Measurements from ENCODE around the gene APOC3. TPM values are rescaled to one million over a fixed set of nuclear protein-coding genes. Genes with fewer than 3 reads are reported as not detected.

The APOC3 gene
- total and polyA plus RNA-seq, 2 donors (not counting 1 experiment from before 2014, with no cell fraction given), result not detected

- Histone ChIP-seq H4K20me1 (ENCODE audit: control insufficient read depth, extremely low read depth, insufficient read depth, low read length) (no peaks in the 10 kb centered on the region), H3K4me1 (ENCODE audit: control insufficient read depth, extremely low read depth, insufficient read depth, low read length) (no peaks in the 10 kb centered on the region), H2AFZ (ENCODE audit: low read length) (no peak overlapping the region), H3K9ac (ENCODE audit: insufficient read depth, low read length) (no peak overlapping the region), H3K9me3 (ENCODE audit: control insufficient read depth, insufficient read depth, low read depth, low read length) (no peaks in the 10 kb centered on the region), H3K27me3 (ENCODE audit: control insufficient read depth, insufficient read depth, low read length) (no peaks in the 10 kb centered on the region), H3K4me2 (ENCODE audit: extremely low read depth, insufficient read depth, low read length) (no peak overlapping the region), H3K79me2 (ENCODE audit: control insufficient read depth, insufficient read depth, low read length) (no peaks in the 10 kb centered on the region), H3K36me3 (ENCODE audit: control insufficient read depth, insufficient read depth, low read length) (peaks cover 9% of the 10 kb centered on the region), H3K27ac (ENCODE audit: insufficient read depth, low read length) (no peak overlapping the region), H3K4me3 (replicated peaks in 1 of 4; ENCODE audit: control extremely low read depth in 1 of 4, insufficient read depth in 1 of 4, low read depth in 3 of 4, low read length in 4 of 4) (no peak overlapping the region)
- TF ChIP-seq EZH2 (IDR thresholded peaks at IDR 0.05; ENCODE audit: low read length, missing control alignments) (no peak), CTCF (conservative IDR thresholded peaks at IDR 0.05 in 1 of 2, IDR thresholded peaks at IDR 0.05 in 1 of 2; ENCODE audit: low read depth in 1 of 2, low read length in 2 of 2) (no peak)
- no peak for DNase-seq (ENCODE audit: low read depth in 2 of 2)
Observed at GRCh38 chr11:116844722-116845121, 15.0 kb downstream of the APOC3 start.

GRCh38 chr11:116847612-116848011, 17.9 kb downstream of the APOC3 start:
- H3K9me3 ChIP-seq (ENCODE audit: control insufficient read depth, insufficient read depth, low read depth, low read length), result no peaks in the 10 kb centered on the region
- H3K9ac ChIP-seq (ENCODE audit: insufficient read depth, low read length), result no peak overlapping the region
- peaks cover 9% of the 10 kb centered on the region for H3K36me3 ChIP-seq (ENCODE audit: control insufficient read depth, insufficient read depth, low read length)
- no peak overlapping the region for H2AFZ ChIP-seq (ENCODE audit: low read length)
- H3K4me1 ChIP-seq (ENCODE audit: control insufficient read depth, extremely low read depth, insufficient read depth, low read length), result peaks cover 6% of the 10 kb centered on the region
- TF ChIP-seq CTCF (conservative IDR thresholded peaks at IDR 0.05 in 1 of 2, IDR thresholded peaks at IDR 0.05 in 1 of 2; ENCODE audit: low read depth in 1 of 2, low read length in 2 of 2) (no peak), EZH2 (IDR thresholded peaks at IDR 0.05; ENCODE audit: low read length, missing control alignments) (no peak)
- no peak overlapping the region for H3K4me3 ChIP-seq (replicated peaks in 1 of 4; ENCODE audit: control extremely low read depth in 1 of 4, insufficient read depth in 1 of 4, low read depth in 3 of 4, low read length in 4 of 4)
- H3K4me2 ChIP-seq (ENCODE audit: extremely low read depth, insufficient read depth, low read length), result no peak overlapping the region
- H3K27ac ChIP-seq (ENCODE audit: insufficient read depth, low read length), result no peak overlapping the region
- no peaks in the 10 kb centered on the region for H3K79me2 ChIP-seq (ENCODE audit: control insufficient read depth, insufficient read depth, low read length)
- H3K27me3 ChIP-seq (ENCODE audit: control insufficient read depth, insufficient read depth, low read length), result no peaks in the 10 kb centered on the region
- no peaks in the 10 kb centered on the region for H4K20me1 ChIP-seq (ENCODE audit: control insufficient read depth, extremely low read depth, insufficient read depth, low read length)
- no peak for DNase-seq (ENCODE audit: low read depth in 2 of 2)

GRCh38 chr11:116849060-116849459, 19.4 kb downstream of the APOC3 start:
- no peaks in the 10 kb centered on the region for H3K9me3 ChIP-seq (ENCODE audit: control insufficient read depth, insufficient read depth, low read depth, low read length)
- H3K36me3 ChIP-seq (ENCODE audit: control insufficient read depth, insufficient read depth, low read length), result peaks cover 9% of the 10 kb centered on the region
- no peak overlapping the region for H3K27ac ChIP-seq (ENCODE audit: insufficient read depth, low read length)
- H3K9ac ChIP-seq (ENCODE audit: insufficient read depth, low read length), result no peak overlapping the region
- DNase-seq (ENCODE audit: low read depth in 2 of 2), result no peak
- H3K79me2 ChIP-seq (ENCODE audit: control insufficient read depth, insufficient read depth, low read length), result no peaks in the 10 kb centered on the region
- H3K4me3 ChIP-seq (replicated peaks in 1 of 4; ENCODE audit: control extremely low read depth in 1 of 4, insufficient read depth in 1 of 4, low read depth in 3 of 4, low read length in 4 of 4), result no peak overlapping the region
- H3K27me3 ChIP-seq (ENCODE audit: control insufficient read depth, insufficient read depth, low read length), result no peaks in the 10 kb centered on the region
- no peaks in the 10 kb centered on the region for H4K20me1 ChIP-seq (ENCODE audit: control insufficient read depth, extremely low read depth, insufficient read depth, low read length)
- H3K4me2 ChIP-seq (ENCODE audit: extremely low read depth, insufficient read depth, low read length), result no peak overlapping the region
- H2AFZ ChIP-seq (ENCODE audit: low read length), result no peak overlapping the region
- H3K4me1 ChIP-seq (ENCODE audit: control insufficient read depth, extremely low read depth, insufficient read depth, low read length), result peaks cover 16% of the 10 kb centered on the region
- no peak for TF ChIP-seq CTCF (conservative IDR thresholded peaks at IDR 0.05 in 1 of 2, IDR thresholded peaks at IDR 0.05 in 1 of 2; ENCODE audit: low read depth in 1 of 2, low read length in 2 of 2)
- no peak for TF ChIP-seq EZH2 (IDR thresholded peaks at IDR 0.05; ENCODE audit: low read length, missing control alignments)

Data from fibroblast of lung (primary cell).